Mucosa of descending colon (tissue), 3 donors: Measurements from ENCODE around the gene GNB2. TPM values are rescaled to one million over a fixed set of nuclear protein-coding genes. Genes with fewer than 3 reads are reported as not detected.

Source experiments
- ATAC-seq: fragments of 200-7000 bp; cut with Tn5 transposase; one replicate; pipeline ENCODE4 v1.9.1; 2020; ENCODE audit warnings: mild to moderate bottlenecking, moderate library complexity
- DNase-seq, 3 donors: peaks; one replicate each; pipeline ENCODE4 v3.0.0-alpha.2; 2020
- H3K36me3 ChIP-seq: fragments of 200-600 bp; one replicate; pipeline ENCODE4 v1.8.0; 2021; ENCODE audit warnings: low read depth, mild to moderate bottlenecking
- H3K4me1 ChIP-seq: fragments of 200-600 bp; one replicate; pipeline ENCODE4 v1.8.0; 2021; ENCODE audit warnings: low read depth, mild to moderate bottlenecking
- H3K4me3 ChIP-seq: fragments of 200-600 bp; one replicate; pipeline ENCODE4 v1.8.0; 2021; ENCODE audit warnings: mild to moderate bottlenecking
- H3K9me3 ChIP-seq: fragments of 200-600 bp; one replicate; pipeline ENCODE4 v1.8.0; 2021; ENCODE audit warnings: mild to moderate bottlenecking
- CTCF ChIP-seq: fragments of 200-600 bp; IDR thresholded peaks from one replicate; pipeline ENCODE4 v1.8.0; 2022; ENCODE audit warnings: antibody characterized with exemption, mild to moderate bottlenecking
- intact Hi-C, 2 donors: fragments of 100-400 bp; cut with DNase I in 1 of 2; cut with micrococcal nuclease in 1 of 2; formaldehyde crosslinking; loops; one replicate each; pipeline versions ENCODE4 v1.11.0 to v1.11.1; 2022; cut with DNase I, micrococcal nuclease
- total RNA-seq, 3 donors: library from RNA; stranded (reverse); fragmentation: NEBNext Ultra II Directional in 2 of 3; extraction: Animal tissue kit (Norgen Biotek cat#: 25700) in 2 of 3; gene quantifications; one replicate each; pipeline versions ENCODE4 v1.2.1 to v1.2.4, GENCODE V29; 2021 to 2023
- donor health status: DM: no; HTN: no; CAD: no; lungs with moderate emphysema.
- donor health status: DM: no; HTN: no; CAD: no.
- donor health status: DM: no; HTN: yes; CAD: no.

GNB2 gene
- total RNA-seq, 3 donors from 2014 or later: 197 to 257 (median 232) TPM

GRCh38 chr7:100675581-100676350 is 2.2 kb downstream of the GNB2 start:
- DNase-seq (peak; percentile 79 to 95 (median 84)), ATAC-seq (peak; percentile 41)
- intact Hi-C loops: no loop called here
- no peaks in the 10 kb centered on the region for H3K4me1 ChIP-seq
- H3K36me3 ChIP-seq: peaks cover 9% of the 10 kb centered on the region
- no peaks in the 10 kb centered on the region for H3K9me3 ChIP-seq
- H3K4me3 ChIP-seq: peak overlapping the region; percentile 90
- TF ChIP-seq CTCF: no peak

GRCh38 chr7:100676501-100677306 is 3.2 kb downstream of the GNB2 start:
- intact Hi-C loops: no loop called here
- ATAC-seq (no peak), DNase-seq (peak in 2 of 3 donors; percentile 16 to 62)
- no peak overlapping the region for H3K4me3 ChIP-seq
- H3K36me3 ChIP-seq: peaks cover 14% of the 10 kb centered on the region
- no peaks in the 10 kb centered on the region for H3K9me3 ChIP-seq
- no peaks in the 10 kb centered on the region for H3K4me1 ChIP-seq
- no peak for TF ChIP-seq CTCF

GRCh38 chr7:100677308-100678267 is 4.0 kb downstream of the GNB2 start:
- DNase-seq: peak in 1 of 3 donors; percentile 63
- intact Hi-C loops: no loop called here
- H3K4me3 ChIP-seq: no peak overlapping the region
- peaks cover 19% of the 10 kb centered on the region for H3K36me3 ChIP-seq
- no peak for TF ChIP-seq CTCF
- H3K9me3 ChIP-seq: no peaks in the 10 kb centered on the region
- no peak for ATAC-seq
- no peaks in the 10 kb centered on the region for H3K4me1 ChIP-seq

GRCh38 chr7:100678291-100678984 is 4.9 kb downstream of the GNB2 start:
- intact Hi-C loops: no loop called here
- TF ChIP-seq CTCF: no peak
- no peak for ATAC-seq
- H3K4me3 ChIP-seq: no peak overlapping the region
- H3K4me1 ChIP-seq: no peaks in the 10 kb centered on the region
- DNase-seq: peak in 2 of 3 donors; percentile 17 to 58
- H3K36me3 ChIP-seq: peaks cover 19% of the 10 kb centered on the region
- no peaks in the 10 kb centered on the region for H3K9me3 ChIP-seq
